HUES6 (cell line): ENCODE results near the gene TMC7.
A peak's percentile ranks its signal among the peaks of the same experiment; 100 is the strongest.

Experiments used
- H3K27ac ChIP-seq: 2 replicates; pipeline ENCODE4 v1.7.0; 2013; ENCODE audit warnings: low read depth, mild to moderate bottlenecking, low read length, inconsistent platforms
- H3K27me3 ChIP-seq: 2 replicates; pipeline ENCODE4 v1.6.1; 2013; ENCODE audit warnings: low read length; ENCODE audit not compliant: control insufficient read depth, insufficient read depth
- H3K36me3 ChIP-seq: 2 replicates; pipeline ENCODE4 v1.6.1; 2013; ENCODE audit warnings: low read length; ENCODE audit not compliant: control insufficient read depth, insufficient read depth
- H3K4me1 ChIP-seq: 2 replicates; pipeline ENCODE4 v1.6.1; 2013; ENCODE audit warnings: low read length; ENCODE audit not compliant: control insufficient read depth, insufficient read depth
- H3K4me3 ChIP-seq: 2 replicates; pipeline ENCODE4 v1.5.1; 2013; ENCODE audit warnings: low read depth, low read length
- H3K9ac ChIP-seq: one replicate; pipeline ENCODE4 v1.6.1; 2013; ENCODE audit warnings: mild to moderate bottlenecking, low read length
- H3K9me3 ChIP-seq: 2 replicates; pipeline ENCODE4 v1.6.1; 2013; ENCODE audit warnings: low read depth, low read length; ENCODE audit not compliant: control insufficient read depth, insufficient read depth

The TMC7 gene

DNA sequence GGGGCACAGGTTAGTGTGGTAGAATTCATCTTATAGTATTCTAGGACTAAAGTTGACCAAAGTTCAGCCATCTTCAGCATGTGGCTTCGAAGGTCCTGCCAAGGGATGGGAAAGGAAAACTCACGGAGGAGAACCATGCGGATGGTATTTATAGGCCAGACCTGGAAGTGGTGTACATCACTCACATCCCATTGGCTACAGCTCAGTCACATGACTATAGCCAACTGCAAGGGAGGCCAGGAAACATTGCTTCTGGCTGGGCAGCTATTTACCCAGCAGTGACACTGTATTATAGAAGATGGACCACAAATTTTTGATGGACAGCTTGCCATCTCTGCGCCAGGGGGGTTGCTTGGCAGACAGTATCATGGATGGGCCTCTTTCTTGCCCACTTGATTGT, 48.0 kb downstream of the TMC7 start:
- no peaks in the 10 kb centered on the region for H3K9me3 ChIP-seq
- H3K27me3 ChIP-seq = no peaks in the 10 kb centered on the region
- H3K9ac ChIP-seq = no peak overlapping the region
- no peaks in the 10 kb centered on the region for H3K4me1 ChIP-seq
- no peak overlapping the region for H3K4me3 ChIP-seq
- peaks cover 5% of the 10 kb centered on the region; the same call in 1 of the 2 replicates for H3K36me3 ChIP-seq
- H3K27ac ChIP-seq = no peak overlapping the region

DNA sequence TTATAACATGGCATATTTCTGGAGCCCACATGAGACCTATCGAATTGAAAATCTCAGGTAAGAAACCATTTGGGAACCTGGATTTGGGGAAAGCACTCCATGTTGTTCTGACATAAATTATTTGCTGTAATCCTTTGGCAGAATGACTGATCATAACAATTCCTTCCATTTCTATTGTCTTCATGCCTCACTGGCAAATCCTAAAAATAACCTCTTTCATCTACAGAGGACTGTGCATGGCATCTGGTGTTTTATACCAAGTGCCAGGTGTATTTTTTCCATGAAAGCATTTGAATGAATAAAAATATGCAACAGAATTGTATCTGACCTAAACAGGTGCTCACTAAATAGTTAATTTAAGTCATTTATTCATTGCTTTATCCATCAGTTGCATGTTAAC, 50.0 kb downstream of the TMC7 start:
- H3K9ac ChIP-seq = no peak overlapping the region
- H3K27me3 ChIP-seq = no peaks in the 10 kb centered on the region
- H3K27ac ChIP-seq = no peak overlapping the region
- no peak overlapping the region for H3K4me3 ChIP-seq
- no peaks in the 10 kb centered on the region for H3K9me3 ChIP-seq
- H3K36me3 ChIP-seq = peaks cover 5% of the 10 kb centered on the region; the same call in 1 of the 2 replicates
- no peaks in the 10 kb centered on the region for H3K4me1 ChIP-seq

DNA sequence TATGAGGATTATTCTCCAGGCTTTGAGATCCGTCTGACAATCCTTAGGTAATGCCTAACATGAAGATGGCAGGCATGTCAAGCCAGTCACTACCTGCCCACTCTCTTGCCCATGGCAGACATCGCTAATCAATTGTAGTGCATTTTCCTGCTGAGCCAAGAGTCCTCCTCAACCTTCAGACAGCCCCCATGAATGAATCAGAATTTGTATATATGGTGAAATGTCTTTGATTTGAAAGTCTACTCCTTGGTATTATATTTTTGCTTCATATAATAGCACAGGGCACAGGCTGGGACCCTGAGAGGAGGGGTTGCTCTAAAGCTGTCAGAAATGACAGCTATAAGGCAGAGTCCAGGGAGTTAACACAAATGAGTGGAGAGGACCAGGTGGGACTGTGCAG, 56.7 kb downstream of the TMC7 start:
- H3K9ac ChIP-seq = no peak overlapping the region
- no peaks in the 10 kb centered on the region for H3K4me1 ChIP-seq
- no peak overlapping the region for H3K27ac ChIP-seq
- H3K36me3 ChIP-seq = peaks cover 11% of the 10 kb centered on the region
- no peak overlapping the region for H3K4me3 ChIP-seq
- no peaks in the 10 kb centered on the region for H3K9me3 ChIP-seq
- H3K27me3 ChIP-seq = no peaks in the 10 kb centered on the region

DNA sequence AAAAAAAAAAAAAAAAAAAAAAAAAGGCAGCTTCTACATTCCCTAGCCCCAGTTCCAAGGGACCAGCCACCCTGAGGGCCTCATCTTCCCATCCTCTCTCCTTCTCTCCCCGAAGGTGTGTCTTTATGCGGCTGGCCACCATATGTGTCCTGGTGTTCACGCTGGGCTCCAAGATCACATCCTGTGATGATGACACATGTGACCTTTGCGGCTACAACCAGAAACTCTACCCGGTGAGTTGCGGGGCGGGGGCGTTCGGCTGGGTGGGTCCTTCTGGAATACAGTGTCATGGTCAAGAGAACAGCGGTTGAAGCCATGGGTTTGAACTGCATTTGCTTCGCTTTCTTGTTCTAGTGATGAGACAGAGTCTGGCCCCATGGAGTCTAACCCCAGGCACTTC, 61.0 kb downstream of the TMC7 start:
- Histone ChIP-seq H3K4me3 (no peak overlapping the region), H3K4me1 (no peaks in the 10 kb centered on the region), H3K27me3 (no peaks in the 10 kb centered on the region), H3K9me3 (no peaks in the 10 kb centered on the region), H3K27ac (no peak overlapping the region), H3K9ac (no peak overlapping the region), H3K36me3 (peaks cover 11% of the 10 kb centered on the region)

DNA sequence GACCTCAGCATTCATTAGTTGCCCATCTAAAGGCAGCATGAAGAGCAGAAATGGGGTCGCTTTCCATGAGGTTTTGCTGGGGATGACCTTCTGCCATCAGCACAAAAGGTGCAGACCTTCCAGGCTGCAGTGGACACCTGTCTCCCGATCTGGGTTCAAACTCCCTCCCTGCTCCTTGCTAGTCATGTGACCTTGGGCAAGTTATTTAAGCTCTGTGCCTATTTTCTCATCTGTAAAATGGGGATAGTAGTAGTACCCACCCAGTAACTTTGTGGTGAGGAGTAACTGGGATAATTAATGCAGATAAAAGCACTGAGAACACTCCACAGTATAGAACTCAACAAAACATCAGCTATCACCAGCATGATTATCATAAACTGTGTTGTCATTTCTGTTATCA, 62.3 kb downstream of the TMC7 start:
- no peak overlapping the region for H3K9ac ChIP-seq

DNA sequence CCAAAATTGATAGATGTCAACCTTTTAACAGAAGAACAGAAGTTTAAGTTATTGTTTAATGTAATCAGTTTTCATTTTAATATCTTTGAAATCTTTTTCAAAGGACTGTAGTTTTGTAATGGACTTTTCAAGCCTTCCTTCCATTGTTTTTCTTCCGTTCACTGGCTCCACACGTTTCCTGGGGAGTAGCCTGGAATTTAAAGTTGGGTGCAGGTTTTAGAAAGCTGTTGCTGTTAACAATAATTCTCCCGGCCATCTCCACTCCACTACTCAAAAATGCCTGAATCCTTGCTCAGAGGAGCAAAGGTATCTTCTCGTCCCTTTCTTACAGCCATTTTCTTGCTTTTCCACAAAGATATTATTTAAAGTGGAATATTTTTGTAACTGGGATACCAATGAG, 79.0 kb downstream of the TMC7 start:
- Histone ChIP-seq H3K9ac (no peak overlapping the region), H3K36me3 (peaks cover 7% of the 10 kb centered on the region; the same call in 1 of the 2 replicates), H3K27ac (no peak overlapping the region), H3K4me1 (no peaks in the 10 kb centered on the region), H3K9me3 (no peaks in the 10 kb centered on the region), H3K27me3 (no peaks in the 10 kb centered on the region), H3K4me3 (no peak overlapping the region)

More for the DNA sequence above, 62.3 kb downstream of the TMC7 start:
- peaks cover 5% of the 10 kb centered on the region; the same call in 1 of the 2 replicates for H3K36me3 ChIP-seq
- no peak overlapping the region for H3K4me3 ChIP-seq
- no peak overlapping the region for H3K27ac ChIP-seq
- no peaks in the 10 kb centered on the region for H3K9me3 ChIP-seq
- no peaks in the 10 kb centered on the region for H3K27me3 ChIP-seq
- no peaks in the 10 kb centered on the region for H3K4me1 ChIP-seq

DNA sequence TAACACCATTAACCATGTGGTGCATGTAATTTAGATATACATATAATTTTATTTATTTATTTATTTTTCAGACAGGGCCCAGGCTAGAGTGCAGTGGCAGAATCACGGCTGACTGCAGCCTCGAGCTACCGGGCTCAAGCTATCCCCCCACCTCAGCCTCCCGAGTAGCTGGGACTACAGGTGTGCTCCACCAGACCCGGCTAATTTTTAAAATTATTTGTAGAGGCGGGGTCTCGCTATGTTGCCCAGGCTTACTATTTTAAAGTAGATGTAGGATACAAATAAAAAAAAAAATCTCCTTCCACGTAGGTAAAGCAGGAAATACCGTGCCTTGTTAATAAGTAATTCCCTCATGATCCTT, 83.2 kb downstream of the TMC7 start:
- Histone ChIP-seq H3K4me1 (no peaks in the 10 kb centered on the region), H3K36me3 (0 out of 2 replicates have a peak, but pooled peaks cover under 1% of the 10 kb centered on the region), H3K9ac (no peak overlapping the region), H3K4me3 (peak overlapping the region; percentile 99; the same call in 1 of the 2 replicates), H3K9me3 (no peaks in the 10 kb centered on the region), H3K27me3 (no peaks in the 10 kb centered on the region), H3K27ac (peak overlapping the region; percentile 100; the same call in 1 of the 2 replicates)

DNA sequence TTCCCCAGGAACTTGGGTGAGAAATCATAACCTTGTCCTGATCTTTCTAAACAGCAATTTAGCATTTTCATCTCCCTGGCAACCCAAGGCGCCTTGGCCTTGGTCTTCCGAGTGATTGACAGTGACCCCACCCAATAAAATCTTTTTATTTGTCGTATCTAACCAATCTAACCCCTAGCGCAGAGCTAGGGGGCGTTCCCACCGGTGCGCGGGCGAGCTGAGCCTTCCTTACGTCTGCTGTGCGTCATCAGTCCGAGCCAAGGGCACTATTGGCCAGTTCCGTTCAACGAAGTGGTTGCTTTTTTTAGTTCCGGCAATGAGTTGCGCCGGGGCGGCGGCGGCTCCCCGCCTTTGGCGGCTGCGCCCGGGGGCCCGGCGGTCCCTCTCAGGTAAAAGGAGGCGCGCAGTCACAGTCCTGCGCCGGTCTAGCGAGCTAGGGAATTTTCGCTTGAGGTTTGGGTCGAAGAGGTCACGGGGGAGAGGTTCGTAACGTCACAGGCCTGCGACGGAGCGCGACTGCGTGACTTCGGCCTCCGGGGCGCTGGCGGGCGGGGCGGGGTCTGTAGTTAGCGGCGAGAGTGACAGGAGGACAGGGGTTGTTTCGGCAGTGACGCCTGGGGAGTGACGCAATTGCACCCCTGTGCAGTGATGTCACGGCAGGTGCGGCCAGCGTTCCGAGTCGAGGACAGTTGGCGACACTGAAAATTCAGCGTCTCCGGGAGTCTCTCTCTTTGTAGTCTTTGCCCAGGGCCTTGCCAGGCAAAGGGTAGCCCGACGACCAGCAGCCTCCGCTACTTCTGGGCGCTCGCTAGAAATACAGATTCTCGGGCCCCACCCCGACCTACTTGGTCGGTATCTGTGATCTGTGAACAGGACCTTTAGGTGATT, 83.9 kb downstream of the TMC7 start, which contains the start of gene COQ7:
Gene COQ7, plus strand, starts transcription at position 266 of the 888 bp plus-strand sequence. Its CDS starts 51 bp downstream, at position 317.
- Histone ChIP-seq H3K27ac (peak within 1 kb of the TSS; percentile 100), H3K36me3 (peaks cover 3% of the 10 kb centered on the region; the same call in 1 of the 2 replicates), H3K9ac (peak within 1 kb of the TSS; percentile 96), H3K4me3 (peak within 1 kb of the TSS; percentile 99), H3K27me3 (no peaks in the 10 kb centered on the region), H3K4me1 (no peaks in the 10 kb centered on the region), H3K9me3 (no peaks in the 10 kb centered on the region)

DNA sequence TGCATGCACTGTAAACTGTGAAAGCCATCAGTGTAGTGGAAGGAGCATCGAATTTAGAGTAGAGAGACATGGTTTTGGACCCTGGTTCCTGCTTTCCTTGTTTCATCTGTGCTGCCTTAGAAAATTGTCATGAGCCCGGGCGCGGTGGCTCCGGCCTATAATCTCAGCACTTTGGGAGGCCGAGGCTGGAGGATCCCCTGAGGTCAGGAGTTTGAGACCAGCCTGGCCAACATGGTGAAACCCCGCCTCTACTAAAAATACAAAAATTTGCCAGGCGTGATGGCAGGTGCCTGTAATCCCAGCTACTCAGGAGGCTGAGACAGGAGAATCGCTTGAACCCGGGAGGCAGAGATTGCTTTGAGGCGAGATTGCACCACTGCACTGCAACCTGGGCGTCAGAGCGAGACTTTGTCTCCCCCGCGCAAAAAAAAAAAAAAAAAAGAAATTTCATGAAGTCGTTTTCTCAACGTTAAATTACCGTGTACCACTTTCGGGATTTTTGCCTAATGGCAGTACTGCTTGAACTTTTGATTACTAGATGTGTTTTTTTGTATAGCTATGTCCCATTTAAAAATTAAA, 84.6 kb downstream of the TMC7 start:
- peak overlapping the region; percentile 99 for H3K4me3 ChIP-seq
- H3K4me1 ChIP-seq = no peaks in the 10 kb centered on the region
- no peaks in the 10 kb centered on the region for H3K27me3 ChIP-seq
- peak overlapping the region; percentile 100; the same call in 1 of the 2 replicates for H3K27ac ChIP-seq
- H3K36me3 ChIP-seq = peaks cover 6% of the 10 kb centered on the region
- peak overlapping the region; percentile 96 for H3K9ac ChIP-seq
- no peaks in the 10 kb centered on the region for H3K9me3 ChIP-seq

DNA sequence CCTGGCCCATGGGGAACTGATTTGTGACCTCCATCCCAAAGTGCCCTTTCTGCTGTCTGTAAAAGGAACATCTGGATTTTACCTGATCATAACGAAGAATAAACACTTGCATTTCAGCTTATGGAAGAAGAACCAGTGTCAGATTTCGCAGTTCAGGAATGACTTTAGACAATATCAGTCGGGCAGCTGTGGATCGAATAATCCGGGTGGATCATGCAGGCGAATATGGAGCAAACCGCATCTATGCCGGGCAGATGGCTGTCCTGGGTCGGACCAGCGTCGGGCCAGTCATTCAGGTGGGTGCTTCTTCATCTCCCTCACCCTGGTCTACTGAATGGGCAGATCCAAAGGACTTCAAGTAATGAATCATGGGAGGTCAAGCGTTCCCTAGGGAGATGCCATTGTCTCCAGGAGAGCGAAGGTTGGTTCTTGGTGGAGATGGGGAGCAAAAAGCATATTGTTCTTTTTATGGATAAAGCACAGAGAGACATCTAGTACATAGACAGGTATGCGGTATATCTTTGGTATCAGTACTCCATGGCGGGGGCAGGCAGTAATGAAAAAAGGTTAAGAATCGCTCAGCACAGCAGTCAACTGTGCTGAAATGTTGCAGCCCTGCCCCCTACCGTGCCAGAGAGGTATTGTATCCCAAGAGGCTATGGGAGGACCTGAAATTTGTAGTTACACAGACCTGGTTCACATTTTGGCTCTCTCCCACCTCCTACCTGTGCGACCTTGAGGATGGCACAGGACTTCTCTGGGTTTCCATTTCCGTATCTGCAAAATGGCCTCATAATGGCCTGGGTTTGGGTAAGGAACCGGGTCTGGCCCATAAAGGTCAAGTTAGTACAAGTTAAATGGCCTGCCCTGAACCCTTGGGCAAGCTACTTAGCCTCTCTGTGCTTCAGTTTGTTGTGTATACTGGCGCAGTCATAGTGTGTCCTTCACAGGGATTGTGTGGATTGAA, 88.4 kb downstream of the TMC7 start:
- no peaks in the 10 kb centered on the region for H3K4me1 ChIP-seq
- H3K27ac ChIP-seq = no peak overlapping the region
- no peaks in the 10 kb centered on the region for H3K27me3 ChIP-seq
- H3K36me3 ChIP-seq = peaks cover 19% of the 10 kb centered on the region
- H3K9me3 ChIP-seq = no peaks in the 10 kb centered on the region
- H3K9ac ChIP-seq = no peak overlapping the region
- no peak overlapping the region for H3K4me3 ChIP-seq
